ENCODE measurements around the gene SLC2A8. TPM values are rescaled to one million over a fixed set of nuclear protein-coding genes. Genes with fewer than 3 reads are reported as not detected.

SLC2A8 gene
- total RNA-seq, 1 experiment from 2014 or later = 16.8 TPM

DNA sequence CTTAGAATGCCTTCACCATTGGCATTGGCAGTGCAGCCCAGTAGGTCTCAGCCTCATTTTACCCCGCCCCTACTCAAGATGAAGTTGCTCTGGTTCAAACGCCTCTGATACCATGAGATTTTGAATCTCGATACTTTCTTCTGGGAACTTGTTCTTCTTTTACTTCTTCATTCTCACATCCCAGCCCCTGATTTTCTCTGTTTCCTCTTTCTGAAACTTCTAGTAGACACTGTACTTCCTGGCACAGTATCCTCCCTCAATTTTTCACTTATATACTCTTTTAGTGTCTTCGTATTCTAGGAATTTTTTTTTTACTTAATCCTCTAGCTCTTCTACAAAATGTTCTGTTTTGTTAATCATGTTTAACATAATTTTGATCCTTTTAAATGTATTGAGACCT is 14.2 kb downstream of the SLC2A8 start:
- Histone ChIP-seq H4K20me1 (ENCODE audit: insufficient read depth) (no peaks in the 10 kb centered on the region), H3K9me2 (ENCODE audit: insufficient read depth) (no peaks in the 10 kb centered on the region), H3K27me3 (ENCODE audit: insufficient read depth, low read length) (no peaks in the 10 kb centered on the region), H3K4me2 (ENCODE audit: low read length) (no peak overlapping the region), H3K9ac (ENCODE audit: low read length) (no peak overlapping the region), H3K79me2 (ENCODE audit: insufficient read depth, low read length) (no peaks in the 10 kb centered on the region), H3K4me1 (ENCODE audit: control insufficient read depth in 1 of 2, insufficient read depth in 2 of 2, low read length in 2 of 2) (peaks cover 0 to 7% of the 10 kb centered on the region in 2 experiments; a peak in 1 of 4 replicates), H3K9me3 (ENCODE audit: control insufficient read depth in 1 of 2, insufficient read depth in 1 of 2, low read depth in 1 of 2, low read length in 2 of 2) (no peaks in the 10 kb centered on the region), H3K36me3 (ENCODE audit: control insufficient read depth in 1 of 2, insufficient read depth in 2 of 2, low read length in 2 of 2) (no peaks in the 10 kb centered on the region), H3K4me3 (replicated peaks in 1 of 2; ENCODE audit: low read depth in 1 of 2, low read length in 2 of 2) (no peak overlapping the region), H2AFZ (ENCODE audit: low read depth, low read length, poor library complexity, severe bottlenecking) (no peak overlapping the region), H3K27ac (ENCODE audit: low read depth, low read length) (no peak overlapping the region)
- POLR2A ChIA-PET = interaction anchor here (0.6 kb wide), 1 partner anchor 75 kb away, joined by 4 read pairs; no protein-coding TSS in a partner anchor
- no peak for DNase-seq (ENCODE audit: low read depth, low spot score)
- RAD21 ChIA-PET (ENCODE audit: low non-redundant PET in 1 of 2, low total read pairs in 2 of 2, uncharacterized antibody in 2 of 2, unreplicated experiment in 2 of 2) = no interaction called here
- TF ChIP-seq POLR2AphosphoS5 (IDR thresholded peaks at IDR 0.05; ENCODE audit: low read depth, low read length) (no peak), TCF7L2 (IDR thresholded peaks at IDR 0.05; ENCODE audit: borderline replicate concordance, extremely low read depth, insufficient read depth, insufficient read length) (no peak), SIN3A (IDR thresholded peaks at IDR 0.05; ENCODE audit: low read depth) (no peak), CBX3 (IDR thresholded peaks at IDR 0.05; ENCODE audit: low read depth) (no peak), EGR1 (IDR thresholded peaks at IDR 0.05; ENCODE audit: low read depth) (no peak), SRF (IDR thresholded peaks at IDR 0.05; ENCODE audit: low read depth) (no peak), CEBPB (IDR thresholded peaks at IDR 0.05; ENCODE audit: low read depth) (no peak), ZNF274 (IDR thresholded peaks at IDR 0.05; ENCODE audit: low read depth, low read length) (no peak), YY1 (IDR thresholded peaks at IDR 0.05; ENCODE audit: extremely low read depth, insufficient replicate concordance, low read depth, low read length) (no peak), SP1 (IDR thresholded peaks at IDR 0.05; ENCODE audit: low read depth) (no peak), FOSL1 (IDR thresholded peaks at IDR 0.05; ENCODE audit: low read depth) (no peak), EZH2phosphoT487 (IDR thresholded peaks at IDR 0.05; ENCODE audit: borderline replicate concordance) (no peak), JUND (IDR thresholded peaks at IDR 0.05) (no peak), EZH2 (IDR thresholded peaks at IDR 0.05) (no peak)
- TF ChIP-seq, protein P1, sequence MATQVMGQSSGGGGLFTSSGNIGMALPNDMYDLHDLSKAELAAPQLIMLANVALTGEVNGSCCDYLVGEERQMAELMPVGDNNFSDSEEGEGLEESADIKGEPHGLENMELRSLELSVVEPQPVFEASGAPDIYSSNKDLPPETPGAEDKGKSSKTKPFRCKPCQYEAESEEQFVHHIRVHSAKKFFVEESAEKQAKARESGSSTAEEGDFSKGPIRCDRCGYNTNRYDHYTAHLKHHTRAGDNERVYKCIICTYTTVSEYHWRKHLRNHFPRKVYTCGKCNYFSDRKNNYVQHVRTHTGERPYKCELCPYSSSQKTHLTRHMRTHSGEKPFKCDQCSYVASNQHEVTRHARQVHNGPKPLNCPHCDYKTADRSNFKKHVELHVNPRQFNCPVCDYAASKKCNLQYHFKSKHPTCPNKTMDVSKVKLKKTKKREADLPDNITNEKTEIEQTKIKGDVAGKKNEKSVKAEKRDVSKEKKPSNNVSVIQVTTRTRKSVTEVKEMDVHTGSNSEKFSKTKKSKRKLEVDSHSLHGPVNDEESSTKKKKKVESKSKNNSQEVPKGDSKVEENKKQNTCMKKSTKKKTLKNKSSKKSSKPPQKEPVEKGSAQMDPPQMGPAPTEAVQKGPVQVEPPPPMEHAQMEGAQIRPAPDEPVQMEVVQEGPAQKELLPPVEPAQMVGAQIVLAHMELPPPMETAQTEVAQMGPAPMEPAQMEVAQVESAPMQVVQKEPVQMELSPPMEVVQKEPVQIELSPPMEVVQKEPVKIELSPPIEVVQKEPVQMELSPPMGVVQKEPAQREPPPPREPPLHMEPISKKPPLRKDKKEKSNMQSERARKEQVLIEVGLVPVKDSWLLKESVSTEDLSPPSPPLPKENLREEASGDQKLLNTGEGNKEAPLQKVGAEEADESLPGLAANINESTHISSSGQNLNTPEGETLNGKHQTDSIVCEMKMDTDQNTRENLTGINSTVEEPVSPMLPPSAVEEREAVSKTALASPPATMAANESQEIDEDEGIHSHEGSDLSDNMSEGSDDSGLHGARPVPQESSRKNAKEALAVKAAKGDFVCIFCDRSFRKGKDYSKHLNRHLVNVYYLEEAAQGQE (IDR thresholded peaks at IDR 0.05; ENCODE audit: low read depth) = no peak
- TF ChIP-seq, protein P2, sequence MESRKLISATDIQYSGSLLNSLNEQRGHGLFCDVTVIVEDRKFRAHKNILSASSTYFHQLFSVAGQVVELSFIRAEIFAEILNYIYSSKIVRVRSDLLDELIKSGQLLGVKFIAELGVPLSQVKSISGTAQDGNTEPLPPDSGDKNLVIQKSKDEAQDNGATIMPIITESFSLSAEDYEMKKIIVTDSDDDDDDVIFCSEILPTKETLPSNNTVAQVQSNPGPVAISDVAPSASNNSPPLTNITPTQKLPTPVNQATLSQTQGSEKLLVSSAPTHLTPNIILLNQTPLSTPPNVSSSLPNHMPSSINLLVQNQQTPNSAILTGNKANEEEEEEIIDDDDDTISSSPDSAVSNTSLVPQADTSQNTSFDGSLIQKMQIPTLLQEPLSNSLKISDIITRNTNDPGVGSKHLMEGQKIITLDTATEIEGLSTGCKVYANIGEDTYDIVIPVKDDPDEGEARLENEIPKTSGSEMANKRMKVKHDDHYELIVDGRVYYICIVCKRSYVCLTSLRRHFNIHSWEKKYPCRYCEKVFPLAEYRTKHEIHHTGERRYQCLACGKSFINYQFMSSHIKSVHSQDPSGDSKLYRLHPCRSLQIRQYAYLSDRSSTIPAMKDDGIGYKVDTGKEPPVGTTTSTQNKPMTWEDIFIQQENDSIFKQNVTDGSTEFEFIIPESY (IDR thresholded peaks at IDR 0.05; ENCODE audit: extremely low read depth, insufficient replicate concordance, low read length) = no peak
- TF ChIP-seq, protein P3, sequence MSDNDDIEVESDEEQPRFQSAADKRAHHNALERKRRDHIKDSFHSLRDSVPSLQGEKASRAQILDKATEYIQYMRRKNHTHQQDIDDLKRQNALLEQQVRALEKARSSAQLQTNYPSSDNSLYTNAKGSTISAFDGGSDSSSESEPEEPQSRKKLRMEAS (IDR thresholded peaks at IDR 0.05) = no peak
- intact Hi-C loops (cut with micrococcal nuclease) = no loop called here
- CTCF ChIA-PET = no interaction called here
- no peak for ATAC-seq
- BruUV-seq (replicated peaks) = no TSS peak
